ENCODE data around the gene HIGD1A.

The HIGD1A gene

DNA sequence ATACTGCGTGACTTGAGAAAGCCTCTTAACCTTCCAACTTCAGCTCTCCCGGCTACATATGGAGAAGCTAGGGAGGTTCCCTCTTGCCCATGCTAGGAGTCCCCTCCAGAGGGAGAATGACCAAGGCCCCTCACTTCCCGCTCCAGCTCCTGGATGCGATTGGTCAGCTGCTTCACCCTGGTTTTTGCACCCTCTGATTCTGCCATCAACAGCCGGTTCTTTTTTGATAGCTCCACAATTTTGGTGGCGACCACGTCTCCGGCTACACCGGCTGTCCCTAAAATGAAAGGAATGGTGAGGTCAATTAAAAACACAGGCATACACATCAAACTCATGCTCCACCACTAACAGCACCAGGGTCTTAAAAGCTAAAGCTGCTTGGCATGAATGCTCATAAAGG is 51.8 kb downstream of the HIGD1A start:
- DNase-seq = no peak

DNA sequence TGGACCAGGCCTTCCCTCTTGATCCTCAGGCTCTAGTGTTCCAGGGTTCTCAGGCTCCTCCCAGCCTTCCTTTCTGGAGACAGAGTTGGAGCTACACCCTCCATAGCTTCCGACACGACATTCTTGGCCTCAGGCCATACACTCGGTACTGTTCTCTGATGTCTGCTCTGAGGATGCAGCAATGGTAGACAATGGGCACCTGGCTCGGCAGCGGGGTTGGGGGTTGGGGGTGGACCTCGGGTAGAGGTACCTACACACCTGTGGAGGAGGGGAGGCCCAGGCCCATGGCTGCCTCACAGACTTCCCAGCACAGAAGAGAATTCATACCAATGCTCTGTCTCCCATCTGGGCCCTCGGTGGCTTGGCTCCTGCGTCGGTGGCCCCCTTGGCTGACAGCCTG is 52.7 kb downstream of the HIGD1A start:
- DNase-seq = no peak

DNA sequence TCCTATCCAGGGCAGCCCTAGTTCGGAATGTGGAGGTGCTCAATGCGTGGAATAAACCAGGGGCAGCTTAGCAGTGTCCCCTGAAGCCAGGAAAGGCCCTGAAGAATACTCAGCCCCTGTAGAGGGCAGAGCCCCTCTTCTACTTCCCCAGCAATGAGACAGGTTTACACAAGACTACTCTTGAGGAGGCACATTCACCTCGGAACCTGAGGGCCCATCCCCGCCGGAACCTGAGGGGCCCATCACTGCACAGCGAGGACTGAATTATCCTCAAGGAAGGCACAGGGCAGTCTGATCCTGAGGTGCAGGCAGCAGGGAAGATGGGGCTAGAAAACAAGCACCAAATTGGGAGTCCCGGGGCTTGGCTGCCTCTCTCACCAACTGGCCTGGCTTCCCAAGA is 53.5 kb downstream of the HIGD1A start:
- no peak for DNase-seq

DNA sequence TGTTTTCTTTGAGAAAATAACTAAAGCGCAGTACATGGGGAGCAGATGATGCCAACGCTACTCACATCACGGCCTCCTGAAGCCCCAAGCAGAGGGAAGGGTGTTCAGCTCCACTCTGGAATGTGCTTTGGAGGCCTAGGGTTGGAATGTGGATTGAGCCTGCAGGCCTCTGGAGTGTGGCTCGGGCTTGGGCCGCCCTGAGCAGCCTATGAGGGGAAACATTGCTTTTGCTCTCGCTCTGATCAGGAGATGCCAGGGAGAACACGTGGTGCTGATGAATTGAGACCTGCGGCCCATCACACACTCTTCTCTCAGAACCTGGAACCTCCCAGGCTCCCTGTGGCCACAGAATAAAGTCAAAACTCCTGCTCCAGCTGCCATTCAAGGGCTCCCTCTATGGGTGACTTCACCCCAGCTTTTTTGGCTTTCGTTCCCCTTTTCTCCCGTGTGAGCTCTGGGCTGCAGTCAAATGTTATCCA is 54.5 kb downstream of the HIGD1A start:
- DNase-seq = no peak

DNA sequence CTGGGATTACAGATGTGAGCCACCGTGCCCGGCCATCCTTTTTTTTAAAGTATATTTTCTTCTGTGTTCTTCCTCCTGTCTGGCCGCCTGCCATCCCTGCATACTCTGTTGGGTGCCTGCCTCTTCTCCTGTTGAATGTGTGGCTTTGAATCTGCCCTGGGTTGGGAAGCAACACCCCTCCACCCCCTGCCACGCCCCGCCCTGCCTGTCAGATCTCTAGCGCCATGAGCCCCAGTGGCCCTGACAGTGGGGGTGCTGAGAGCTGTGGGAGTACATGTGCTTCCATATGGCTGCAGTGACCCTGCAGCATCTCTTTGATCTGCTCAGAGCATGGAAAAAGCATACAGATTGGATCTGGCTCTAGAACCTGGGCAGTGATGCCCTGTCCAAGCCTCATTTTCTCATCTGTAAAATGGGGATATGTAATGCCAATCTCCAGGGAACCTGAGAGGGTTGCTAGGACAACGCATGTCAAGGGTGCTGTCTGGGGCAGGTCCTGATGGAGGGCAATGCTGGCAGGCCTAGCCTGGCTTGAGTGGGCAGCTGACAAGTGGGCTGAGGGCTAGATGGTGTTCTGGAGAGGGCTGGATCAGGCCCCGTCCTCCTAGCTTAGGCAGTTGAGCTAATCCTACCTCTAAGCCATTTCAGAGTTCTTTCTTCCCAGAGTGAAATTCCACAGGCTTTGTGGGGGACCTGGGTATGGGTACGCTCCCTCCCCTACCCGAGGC is 55.1 kb downstream of the HIGD1A start:
- DNase-seq = no peak

DNA sequence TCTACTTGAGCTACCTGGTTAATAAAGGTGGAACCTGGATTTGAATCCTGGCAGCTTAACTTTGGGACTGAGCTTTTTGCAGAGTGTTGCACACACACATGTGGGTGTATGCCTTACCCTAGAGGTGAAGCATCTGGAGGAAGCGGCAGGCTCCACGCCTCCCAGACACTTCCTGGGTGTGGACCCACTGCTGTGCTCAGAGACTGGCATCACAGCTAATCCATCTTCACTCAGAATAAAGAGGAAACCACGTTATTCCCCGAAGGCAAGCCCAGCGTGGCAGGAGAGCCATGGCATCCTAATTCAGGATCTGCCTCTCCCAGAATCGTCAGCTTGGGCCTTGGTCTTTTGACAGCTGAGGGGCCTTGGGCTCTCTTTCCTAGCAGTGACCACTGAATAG is 56.7 kb downstream of the HIGD1A start:
- no peak for DNase-seq

DNA sequence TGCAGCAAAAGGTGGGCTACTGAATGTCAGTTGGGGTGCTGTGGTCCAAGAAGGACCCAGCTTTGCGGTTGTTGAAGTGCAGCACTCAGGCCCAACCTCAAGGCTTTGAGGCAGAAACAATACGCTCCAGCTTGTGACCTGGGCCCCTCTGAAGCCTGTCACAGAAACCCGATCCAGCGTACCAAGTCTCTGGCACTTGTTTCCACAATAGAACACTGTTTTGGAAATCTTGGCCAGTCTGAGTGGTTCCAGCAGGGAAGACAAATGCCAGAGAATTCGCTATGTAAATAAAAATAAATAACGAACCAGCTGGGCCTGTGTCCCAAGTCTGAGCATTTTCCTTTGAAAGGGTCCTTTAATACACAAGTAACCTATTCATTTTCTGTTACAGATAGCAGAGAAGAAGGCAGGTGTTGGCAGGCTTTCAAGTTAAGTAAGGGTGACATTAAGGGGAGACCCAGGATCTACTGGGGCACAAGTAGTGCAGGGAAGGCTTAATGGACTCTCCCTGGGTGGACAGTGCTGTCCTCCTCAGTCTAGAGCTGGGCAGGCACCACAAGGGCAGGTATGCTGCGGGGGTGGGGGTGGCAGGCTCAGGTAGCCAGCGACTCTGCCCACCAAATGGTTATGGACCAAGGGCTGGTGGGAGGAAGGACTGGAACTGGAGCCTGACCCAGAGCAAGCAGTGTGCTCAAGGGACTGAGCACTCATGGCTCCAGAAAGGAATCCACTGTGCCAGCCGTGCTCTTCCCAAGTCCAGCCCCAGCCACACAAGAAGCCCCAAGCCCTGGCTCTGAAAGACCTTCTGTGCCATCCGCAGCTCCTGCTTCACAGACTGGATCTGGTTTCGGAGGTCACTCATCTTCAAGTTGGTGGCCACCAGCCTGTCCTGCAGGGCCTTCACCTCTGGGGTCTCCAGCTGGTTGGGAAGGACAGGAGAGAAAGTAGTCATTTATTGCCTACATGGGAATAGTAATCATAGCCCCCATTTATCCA is 57.5 kb downstream of the HIGD1A start:
- no peak for DNase-seq

DNA sequence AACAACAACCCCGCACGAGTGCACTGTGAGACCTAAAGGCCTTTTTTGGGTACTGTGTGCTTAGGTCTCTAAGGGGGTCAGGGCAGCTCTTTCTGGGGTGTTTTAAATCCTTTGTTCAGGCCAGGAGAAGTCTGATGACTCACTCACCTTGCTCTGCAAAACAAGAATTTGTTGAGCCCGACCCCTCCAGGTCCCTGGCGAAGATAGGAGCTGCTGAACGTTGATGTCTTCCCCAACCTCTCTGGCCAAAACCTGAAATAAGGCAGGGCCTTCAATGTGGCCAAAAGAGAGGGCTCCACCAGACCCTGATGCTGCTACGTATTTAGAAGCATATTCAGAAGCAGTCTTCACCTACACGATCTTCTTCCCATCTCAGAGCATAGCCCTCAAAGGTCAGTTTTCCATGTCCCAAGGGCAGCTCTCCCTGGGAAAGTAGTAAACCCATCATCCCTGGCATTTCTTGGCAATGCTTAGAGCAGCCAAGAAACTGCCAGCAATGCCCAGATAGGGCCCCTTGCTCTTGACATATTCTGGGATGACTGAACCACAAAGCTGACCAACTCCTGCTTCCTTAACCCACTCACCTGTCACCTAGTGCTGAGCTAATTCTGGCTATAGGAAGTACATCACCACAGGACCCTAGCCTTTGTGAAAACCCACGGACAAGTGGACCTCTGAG is 58.4 kb downstream of the HIGD1A start:
- DNase-seq = no peak

DNA sequence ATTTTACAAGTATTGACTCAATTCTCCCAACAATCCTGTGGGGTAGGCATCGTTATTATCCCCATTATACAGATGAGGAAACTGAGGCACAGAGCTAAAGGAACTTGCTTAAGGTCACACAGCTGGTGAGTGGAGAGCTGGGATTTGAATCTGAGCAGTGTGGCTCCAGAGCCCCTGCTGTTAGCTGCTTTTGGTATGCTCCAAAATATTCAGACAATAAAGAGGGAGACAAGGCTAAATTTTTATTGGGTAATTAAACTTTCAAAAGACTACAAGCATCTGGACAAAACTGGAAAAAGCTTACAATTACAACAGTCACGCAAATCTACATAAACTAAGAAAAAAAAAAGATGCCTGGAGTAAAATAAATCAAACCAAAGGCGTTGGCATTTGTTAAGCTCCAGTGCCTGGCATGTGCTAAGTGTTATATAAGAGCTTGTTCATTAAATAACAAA is 59.0 kb downstream of the HIGD1A start:
- DNase-seq = no peak

DNA sequence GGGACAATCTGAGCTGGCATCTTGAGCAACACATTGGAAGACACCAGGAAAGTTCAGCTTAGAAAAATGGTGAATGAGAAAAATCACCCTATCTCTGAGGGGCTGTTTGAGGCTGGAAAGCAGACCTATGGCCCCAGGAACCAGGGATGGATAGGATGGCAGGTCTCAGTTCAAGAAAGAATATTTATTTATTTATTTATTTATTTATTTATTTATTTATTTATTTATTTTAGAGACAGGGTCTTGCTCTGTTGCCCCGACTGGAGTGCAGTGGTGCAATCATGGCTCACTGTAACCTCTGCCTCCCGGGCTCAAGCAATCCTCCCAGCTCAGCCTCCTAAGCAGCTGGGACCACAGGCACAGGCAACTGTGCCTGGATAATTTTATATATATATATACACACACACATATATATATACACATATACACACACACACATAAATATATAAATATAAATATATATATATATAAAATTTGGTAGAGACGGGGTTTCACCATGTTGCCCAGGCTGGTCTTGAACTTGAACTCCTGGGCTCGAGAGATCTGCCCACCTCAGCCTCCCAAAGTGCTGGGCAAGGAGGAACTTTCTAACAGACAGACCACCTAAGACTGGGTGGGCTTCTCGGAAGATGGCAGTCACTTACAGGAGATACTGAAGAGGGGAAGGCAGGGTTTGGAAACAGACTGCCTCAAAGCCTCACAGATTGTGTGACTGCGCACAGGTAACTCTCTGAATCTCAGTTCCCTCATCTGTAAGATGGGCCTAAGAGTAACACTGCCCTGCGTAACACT is 60.9 kb downstream of the HIGD1A start:
- DNase-seq = no peak

DNA sequence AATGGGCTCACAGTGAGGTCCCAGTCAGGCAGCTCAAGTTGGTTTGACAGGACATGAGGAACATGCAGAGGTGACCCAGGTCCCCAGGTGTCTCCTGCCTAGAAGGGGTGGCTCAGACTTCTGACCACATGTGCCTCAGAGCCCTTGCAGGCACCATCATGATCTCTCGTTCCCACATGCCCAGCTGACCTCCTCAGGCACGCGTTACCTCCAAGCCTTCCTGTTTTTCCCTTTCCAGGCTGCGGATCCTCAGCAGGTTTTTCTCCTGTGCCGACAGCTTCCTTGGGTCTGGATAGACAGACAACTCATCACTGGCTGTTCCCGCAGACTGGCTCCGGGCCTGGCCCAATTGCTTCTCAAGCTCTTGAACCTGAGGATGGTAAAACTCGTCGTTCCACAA is 61.6 kb downstream of the HIGD1A start:
- no peak for DNase-seq

DNA sequence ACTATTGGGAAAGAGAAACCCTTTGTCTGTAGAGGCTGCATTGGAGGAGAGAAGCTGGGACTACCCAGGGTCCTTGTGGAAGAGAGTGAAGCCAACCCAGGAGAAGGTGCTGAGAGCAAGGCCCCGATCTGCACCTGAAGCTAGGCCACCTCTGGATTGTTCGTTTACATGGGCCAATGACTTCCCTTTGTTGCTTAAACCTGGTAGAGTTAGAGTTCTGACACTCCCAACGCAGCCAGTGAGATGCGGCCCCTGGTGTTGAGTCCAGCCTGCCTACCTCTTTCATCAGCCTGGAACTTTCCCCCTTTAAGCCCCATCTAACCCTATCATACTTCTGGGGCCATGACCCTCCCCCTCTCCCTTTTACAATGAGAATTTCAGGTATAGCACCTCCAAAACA is 62.0 kb downstream of the HIGD1A start:
- no peak for DNase-seq

DNA sequence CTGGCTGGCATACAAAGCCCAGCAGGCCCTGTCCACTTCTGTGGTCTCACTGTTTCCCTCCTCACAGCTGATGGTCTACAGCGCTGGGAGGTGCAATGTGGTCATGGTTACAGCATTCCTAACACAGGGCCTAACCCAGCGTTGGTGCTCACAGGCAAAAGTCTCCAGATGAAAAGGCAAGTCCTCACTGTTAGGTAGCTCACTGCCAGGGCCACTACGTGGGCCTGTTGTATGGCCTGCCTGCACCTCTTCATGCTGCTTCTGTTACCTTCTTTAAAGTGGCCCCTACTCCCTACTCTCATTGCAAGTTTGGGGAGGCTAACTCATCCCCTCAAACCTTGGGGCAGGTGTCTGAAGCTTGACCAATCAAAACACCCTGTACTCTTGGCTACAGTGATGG is 62.5 kb downstream of the HIGD1A start:
- no peak for DNase-seq

DNA sequence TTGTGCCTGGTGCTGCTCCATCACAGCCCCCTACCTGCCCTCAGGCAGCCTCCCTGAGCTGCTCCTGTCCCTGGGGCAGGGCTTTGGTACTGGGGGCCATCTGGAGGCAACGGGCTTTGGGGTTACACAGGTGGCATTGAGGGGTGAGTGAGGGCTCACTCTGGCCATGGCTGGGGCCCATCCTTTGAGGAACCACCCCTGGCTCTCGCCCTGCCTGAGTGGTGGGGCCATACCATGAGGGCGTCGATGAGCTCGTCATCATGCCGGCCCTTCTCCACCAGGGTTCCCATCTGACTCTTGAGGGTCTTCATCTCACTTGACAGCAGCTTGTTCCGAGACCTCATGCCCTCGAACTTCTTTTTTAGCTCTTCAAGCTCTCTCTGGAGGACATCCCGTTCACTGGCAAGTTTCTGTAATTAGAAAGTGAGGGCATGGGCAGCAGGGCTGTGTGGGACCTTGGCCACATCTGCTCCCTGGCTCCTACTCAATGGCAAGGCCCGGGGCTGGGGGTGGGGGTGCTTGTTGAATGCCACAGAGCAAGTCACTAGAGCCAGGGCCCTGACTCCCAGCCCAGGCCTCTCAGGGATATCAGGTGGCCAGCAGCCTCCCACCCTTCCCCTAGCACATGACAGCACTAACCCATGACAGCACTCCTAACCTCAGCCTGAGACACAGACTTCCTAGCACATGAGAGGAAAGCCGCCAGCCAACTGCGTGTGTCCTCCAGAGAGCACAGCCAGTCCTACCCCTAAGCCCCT is 64.7 kb downstream of the HIGD1A start:
- DNase-seq = no peak

DNA sequence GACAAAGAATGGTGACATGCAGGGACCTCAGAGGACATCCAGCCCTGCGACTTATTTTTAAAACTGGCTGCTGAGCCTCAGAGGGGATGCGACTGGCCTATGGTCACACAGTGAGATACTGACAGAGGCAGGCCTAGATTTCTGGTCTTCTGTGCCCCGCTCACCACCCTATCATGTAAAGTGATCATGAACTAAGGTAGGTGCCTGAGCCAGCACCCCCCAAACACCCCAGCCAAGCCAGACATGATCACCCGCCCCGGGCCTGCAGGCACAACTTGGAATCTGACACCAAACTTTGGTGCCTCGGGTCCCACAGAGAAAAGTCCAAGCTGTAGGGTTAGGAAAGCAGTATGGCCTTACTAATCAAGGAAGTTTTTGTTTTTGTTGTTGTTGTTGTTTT is 67.8 kb downstream of the HIGD1A start:
- no peak for DNase-seq

DNA sequence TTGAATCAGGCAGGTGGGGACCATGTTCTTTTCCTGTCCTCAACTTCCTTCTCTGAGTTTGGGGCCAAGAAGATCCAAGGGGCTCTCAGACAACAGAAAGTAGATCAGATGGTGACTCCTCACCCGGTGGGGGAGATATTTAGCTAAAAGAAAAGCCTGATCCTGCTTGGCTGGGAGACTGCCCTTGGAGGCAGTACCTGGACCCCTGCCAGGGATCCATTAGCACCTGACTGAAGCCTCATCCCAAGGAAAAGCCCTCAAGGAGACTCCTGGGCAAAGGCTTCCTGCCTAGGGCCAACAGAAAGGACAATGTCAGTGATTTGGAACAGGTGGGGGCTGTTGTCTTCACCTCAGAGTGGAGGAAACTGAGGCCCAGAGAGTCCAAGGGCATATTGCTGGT is 68.2 kb downstream of the HIGD1A start:
- no peak for DNase-seq

DNA sequence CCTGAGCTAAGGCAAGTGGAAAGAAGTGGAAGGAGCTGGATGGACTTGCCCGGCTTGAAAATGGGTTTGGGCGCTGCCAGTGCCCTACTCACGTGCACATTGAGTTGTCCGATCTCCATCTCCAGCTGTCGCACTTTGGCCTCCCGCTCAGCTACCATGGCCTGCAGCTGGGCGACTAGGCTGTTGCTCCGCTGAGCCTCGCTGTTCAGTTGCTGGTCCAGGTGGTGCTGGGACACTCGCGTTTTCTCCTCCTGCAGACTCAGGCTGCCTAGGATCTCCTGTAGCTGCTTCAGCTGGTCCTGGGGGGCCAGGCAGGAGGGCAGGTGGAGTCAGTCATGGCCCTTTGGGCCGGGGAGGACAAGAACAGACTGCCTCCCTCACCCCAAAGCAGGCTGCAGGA is 68.7 kb downstream of the HIGD1A start:
- no peak for DNase-seq

DNA sequence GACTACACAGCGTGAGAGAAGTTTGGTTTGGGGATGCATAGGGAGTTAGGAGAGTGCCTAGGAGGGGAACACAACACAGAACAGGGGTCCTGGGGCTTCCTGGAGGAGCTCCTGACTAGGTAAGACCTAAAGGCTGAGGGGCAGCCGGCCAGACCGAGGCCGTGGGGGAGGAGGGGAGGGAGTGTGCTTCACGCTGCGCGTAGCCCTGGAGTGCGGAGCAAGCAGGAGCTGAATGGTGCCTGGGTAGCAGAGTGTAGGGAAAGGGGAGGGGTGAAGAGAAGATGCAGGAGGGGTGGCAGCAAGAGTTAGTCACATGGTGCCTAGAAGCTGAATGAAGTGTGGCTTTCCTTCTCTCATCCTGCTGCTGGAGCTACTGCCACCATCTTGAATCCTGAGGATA is 69.3 kb downstream of the HIGD1A start:
- no peak for DNase-seq

DNA sequence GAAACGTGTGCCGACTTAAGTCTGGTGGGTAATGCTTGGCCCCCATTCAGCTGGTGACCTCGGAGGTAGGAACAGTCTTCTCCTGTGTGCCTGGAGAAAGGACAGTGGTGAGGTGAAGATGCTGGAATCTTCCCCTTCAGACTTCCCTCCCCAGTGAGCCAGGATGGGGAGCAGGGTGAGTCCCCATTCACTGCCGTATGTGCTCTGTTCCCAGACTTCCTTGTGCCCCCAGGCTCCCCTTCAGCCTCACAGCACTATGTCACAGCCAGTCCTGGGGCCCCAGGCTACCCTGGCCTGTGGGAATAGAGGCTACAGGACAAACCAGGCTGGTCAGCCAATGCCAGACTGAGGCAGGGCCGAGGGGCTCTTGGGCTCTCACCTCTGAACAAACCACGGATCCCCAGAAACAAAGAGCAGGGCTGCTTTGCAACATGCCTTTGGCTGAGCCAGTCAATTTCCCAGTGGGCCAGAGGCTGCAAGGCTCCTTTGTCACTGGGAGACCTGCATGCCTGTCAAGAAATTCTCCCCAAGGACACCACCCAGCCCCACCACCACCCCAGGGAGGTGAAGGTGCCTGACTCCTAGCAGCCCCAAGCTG is 69.9 kb downstream of the HIGD1A start:
- DNase-seq = no peak

DNA sequence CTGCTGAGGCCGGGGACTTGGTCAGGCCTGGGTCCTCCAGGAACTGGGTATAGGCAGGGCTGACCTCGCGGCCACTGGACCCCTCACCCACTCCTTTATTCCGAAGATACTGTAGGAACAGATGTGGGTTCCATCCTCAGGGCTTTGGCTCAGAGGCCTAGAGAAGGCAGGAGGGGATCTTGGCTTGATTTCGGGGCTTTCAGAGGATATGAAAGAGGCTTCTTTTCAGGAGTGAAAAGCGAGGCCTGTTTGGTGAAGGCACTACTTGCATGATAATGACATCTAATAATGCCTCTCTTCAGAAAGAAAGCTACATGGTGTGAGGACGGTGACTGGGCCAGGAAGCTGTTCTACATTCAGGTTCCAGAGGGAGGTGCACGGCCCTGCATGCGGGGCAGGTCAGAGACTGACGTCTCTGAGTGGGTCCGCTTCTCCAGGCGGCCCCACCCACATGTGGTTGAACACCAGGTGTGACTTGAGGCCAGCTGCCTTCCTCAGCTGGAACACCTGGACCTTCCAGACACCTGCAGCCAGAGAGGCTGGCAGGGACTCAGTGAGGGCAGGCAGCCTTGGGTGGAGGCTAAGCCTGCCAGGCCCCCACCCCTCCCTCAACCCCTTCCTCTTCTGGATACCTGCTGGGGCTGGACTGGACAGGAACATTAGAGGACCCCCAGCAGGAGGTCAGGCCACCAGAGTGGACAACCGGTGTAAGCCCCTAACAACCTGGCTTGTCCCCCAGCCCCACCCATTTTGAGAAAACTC is 70.6 kb downstream of the HIGD1A start:
- DNase-seq = no peak
